ENCODE measurements around the gene SLC35G3.

DNA sequence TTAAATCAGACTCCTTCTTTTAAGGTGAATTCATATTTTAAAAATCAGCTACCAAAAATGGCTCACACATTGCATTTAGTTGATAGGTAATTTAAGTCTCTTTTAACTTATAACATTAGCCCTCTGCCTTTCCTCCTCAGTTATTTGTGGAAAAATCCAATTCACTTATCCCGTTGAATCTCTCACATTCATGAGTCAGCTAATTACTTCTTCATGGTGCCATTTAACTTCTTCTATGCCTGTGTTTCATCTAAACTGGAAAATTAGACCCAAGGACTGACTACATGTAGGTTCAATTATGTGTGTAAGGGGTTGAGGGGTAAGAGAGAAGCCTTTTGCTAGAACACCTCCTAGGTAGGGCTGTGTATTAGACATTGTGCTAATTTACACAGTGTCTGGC is 30.2 kb upstream of the SLC35G3 start:
- TF ChIP-seq, protein P1, sequence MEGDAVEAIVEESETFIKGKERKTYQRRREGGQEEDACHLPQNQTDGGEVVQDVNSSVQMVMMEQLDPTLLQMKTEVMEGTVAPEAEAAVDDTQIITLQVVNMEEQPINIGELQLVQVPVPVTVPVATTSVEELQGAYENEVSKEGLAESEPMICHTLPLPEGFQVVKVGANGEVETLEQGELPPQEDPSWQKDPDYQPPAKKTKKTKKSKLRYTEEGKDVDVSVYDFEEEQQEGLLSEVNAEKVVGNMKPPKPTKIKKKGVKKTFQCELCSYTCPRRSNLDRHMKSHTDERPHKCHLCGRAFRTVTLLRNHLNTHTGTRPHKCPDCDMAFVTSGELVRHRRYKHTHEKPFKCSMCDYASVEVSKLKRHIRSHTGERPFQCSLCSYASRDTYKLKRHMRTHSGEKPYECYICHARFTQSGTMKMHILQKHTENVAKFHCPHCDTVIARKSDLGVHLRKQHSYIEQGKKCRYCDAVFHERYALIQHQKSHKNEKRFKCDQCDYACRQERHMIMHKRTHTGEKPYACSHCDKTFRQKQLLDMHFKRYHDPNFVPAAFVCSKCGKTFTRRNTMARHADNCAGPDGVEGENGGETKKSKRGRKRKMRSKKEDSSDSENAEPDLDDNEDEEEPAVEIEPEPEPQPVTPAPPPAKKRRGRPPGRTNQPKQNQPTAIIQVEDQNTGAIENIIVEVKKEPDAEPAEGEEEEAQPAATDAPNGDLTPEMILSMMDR (IDR thresholded peaks at IDR 0.05; ENCODE audit: low read depth, low read length), result no peak
- no peak for TF ChIP-seq EZH2phosphoT487 (IDR thresholded peaks at IDR 0.05; ENCODE audit: low read depth)
